A549 (cell line): ENCODE data around the gene CYP4B1. TPM values are rescaled to one million over a fixed set of nuclear protein-coding genes. Genes with fewer than 3 reads are reported as not detected.
"Not testable (repeated sequence)": the region's sequence is repeated elsewhere in the genome, so short reads cannot be mapped to it uniquely, and the experiment has no call there.

ENCODE experiments used
- ATAC-seq, 2 experiments: fragments of 200-7000 bp in 1 of 2; fragments of >200 bp in 1 of 2; cut with Nextera tagmentation in 1 of 2; cut with Tn5 transposase in 1 of 2; 3 replicates each; pipeline versions ENCODE4 v1.8.0 to v1.9.1; 2018 to 2020; ENCODE audit warnings: mild to moderate bottlenecking in 1 of 2, moderate library complexity in 1 of 2
- CTCF ChIA-PET: fragments of 300-600 bp; sonication (Branson Sonifier 250); formaldehyde crosslinking; extraction: SDS; loops from one replicate; lab custom pipeline; 2021; ENCODE audit warnings: antibody characterized with exemption, inconsistent platforms; lab: Yijun Ruan, JAX
- POLR2A ChIA-PET: fragments of 350-600 bp; formaldehyde crosslinking; extraction: SDS; loops from one replicate; lab custom pipeline; 2021; ENCODE audit warnings: antibody characterized with exemption, inconsistent platforms; lab: Yijun Ruan, JAX
- DNase-seq, 2 experiments: peaks; one replicate each; pipeline versions ENCODE4 v3.0.0 to v3.0.0-alpha.2; 2011 to 2016; ENCODE audit warnings: low read depth in 1 of 2, low spot score in 1 of 2
- FAIRE-seq: peaks from 2 replicates; lab custom pipeline; 2011; peaks lifted over from hg19 to GRCh38; lab: Jason Lieb, UNC
- H3K27ac ChIP-seq, 2 experiments: fragments of >200 bp; sonication (Bioruptor Twin); formaldehyde crosslinking; 3 replicates each; pipeline ENCODE4 v1.5.1; 2016 to 2017
- H3K4me1 ChIP-seq: fragments of >200 bp; sonication (Bioruptor Twin); formaldehyde crosslinking; 3 replicates; pipeline ENCODE4 v1.6.1; 2016
- H3K4me2 ChIP-seq: fragments of >200 bp; sonication (Bioruptor Twin); formaldehyde crosslinking; 3 replicates; pipeline ENCODE4 v1.6.1; 2016
- H3K4me3 ChIP-seq: fragments of >200 bp; sonication (Bioruptor Twin); formaldehyde crosslinking; 3 replicates; pipeline ENCODE4 v1.5.1; 2016
- H3K9me3 ChIP-seq: fragments of >200 bp; sonication (Bioruptor Twin); formaldehyde crosslinking; 3 replicates; pipeline ENCODE4 v1.6.1; 2016
- BCL3 ChIP-seq: fragments of >200 bp; sonication (Bioruptor Twin); formaldehyde crosslinking; IDR thresholded peaks from 3 replicates; pipeline ENCODE4 v1.6.1; 2016
- CBX2 ChIP-seq: fragments of 200-600 bp; sonication (generic); IDR thresholded peaks from 2 replicates; pipeline ENCODE4 v1.6.1; 2016; ENCODE audit warnings: low read depth, mild to moderate bottlenecking, borderline replicate concordance
- ELK1 ChIP-seq: fragments of 150-350 bp; IDR thresholded peaks from 2 replicates; pipeline ENCODE4 v1.6.1; 2014; ENCODE audit warnings: low read depth, mild to moderate bottlenecking, low read length
- EP300 ChIP-seq, 2 experiments: fragments of >200 bp; sonication (Bioruptor Twin); formaldehyde crosslinking; IDR thresholded peaks; 2 replicates in 1 of 2; 3 replicates in 1 of 2; pipeline ENCODE4 v1.6.1; 2016 to 2017
- ESRRA ChIP-seq: fragments of 150-350 bp; IDR thresholded peaks from 2 replicates; pipeline ENCODE4 v1.6.1; 2014; ENCODE audit warnings: mild to moderate bottlenecking, low read length, borderline replicate concordance
- HMGXB4 ChIP-seq: fragments of 250-450 bp; sonication (Bioruptor Pico); IDR thresholded peaks from 2 replicates; pipeline ENCODE4 v1.5.0; 2021; ENCODE audit warnings: mild to moderate bottlenecking, moderate library complexity, borderline replicate concordance
- MYC ChIP-seq: IDR thresholded peaks from 2 replicates; pipeline ENCODE4 v1.6.1; 2012; ENCODE audit warnings: mild to moderate bottlenecking, inconsistent platforms, low read length, improper control_type of control experiment, borderline replicate concordance
- ZFP36 ChIP-seq: fragments of 450-650 bp; IDR thresholded peaks from 2 replicates; pipeline ENCODE4 v1.6.1; 2014; ENCODE audit warnings: borderline replicate concordance; ENCODE audit not compliant: partially characterized antibody
- ZSCAN20 ChIP-seq: fragments of 250-450 bp; sonication (Bioruptor Pico); IDR thresholded peaks from 2 replicates; pipeline ENCODE4 v1.8.0; 2022; ENCODE audit warnings: mild to moderate bottlenecking, moderate library complexity
- WGBS: methylation state at CpG from one replicate; pipeline ENCODE4 v1.1.6; 2017; ENCODE audit errors: missing lambda C conversion rate; 5-methylcytosine and 5-hydroxymethylcytosine counted together
- polyA plus RNA-seq, 4 experiments: library from polyadenylated mRNA; depleted of rRNA in 3 of 4; stranded (reverse); fragments of >200 nt; fragmentation: RNase III in 1 of 4; extraction: RNeasy Plus Mini Kit Qiagen cat#74134 plus additional on column Dnase treatment in 1 of 4; gene quantifications; 2 replicates in 3 of 4; 3 replicates in 1 of 4; pipeline ENCODE4 v1.2.3, GENCODE V29; 2011 to 2017
- TF ChIP-seq, protein P1 (sequence below): fragments of 200-600 bp; sonication (generic); IDR thresholded peaks from 2 replicates; pipeline ENCODE4 v1.6.1; 2016; ENCODE audit warnings: antibody characterized with exemption, mild to moderate bottlenecking, moderate library complexity
- TF ChIP-seq, protein P2 (sequence below): IDR thresholded peaks from 2 replicates; pipeline ENCODE4 v1.6.1; 2012; ENCODE audit warnings: low read depth, borderline replicate concordance

Gene CYP4B1
- polyA plus RNA-seq, 2 of the 4 experiments (the other 2 are of a cell fraction): not detected

DNA sequence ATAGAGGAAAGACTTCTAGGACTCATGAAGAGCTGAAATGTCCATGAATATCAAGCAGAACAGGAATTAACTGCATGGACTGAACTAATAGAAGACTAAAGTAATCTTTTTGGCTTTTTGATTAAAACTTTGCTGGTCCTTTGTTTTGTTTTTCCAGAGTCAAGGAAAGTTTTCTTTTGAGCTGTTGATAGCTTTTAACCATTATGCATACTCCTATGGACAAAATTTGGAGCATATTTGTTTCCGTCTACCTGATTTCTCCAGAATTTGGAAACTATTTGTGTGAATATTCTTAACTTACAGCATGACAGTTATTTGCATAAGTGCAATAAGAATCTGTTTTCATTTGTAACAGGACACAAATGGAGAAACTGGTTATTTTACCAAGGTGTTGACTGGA lies 24.5 kb upstream of the CYP4B1 start (continued):
- TF ChIP-seq ELK1 (no peak), CBX2 (no peak), MYC (no peak), ZFP36 (no peak)
- TF ChIP-seq, protein P1, sequence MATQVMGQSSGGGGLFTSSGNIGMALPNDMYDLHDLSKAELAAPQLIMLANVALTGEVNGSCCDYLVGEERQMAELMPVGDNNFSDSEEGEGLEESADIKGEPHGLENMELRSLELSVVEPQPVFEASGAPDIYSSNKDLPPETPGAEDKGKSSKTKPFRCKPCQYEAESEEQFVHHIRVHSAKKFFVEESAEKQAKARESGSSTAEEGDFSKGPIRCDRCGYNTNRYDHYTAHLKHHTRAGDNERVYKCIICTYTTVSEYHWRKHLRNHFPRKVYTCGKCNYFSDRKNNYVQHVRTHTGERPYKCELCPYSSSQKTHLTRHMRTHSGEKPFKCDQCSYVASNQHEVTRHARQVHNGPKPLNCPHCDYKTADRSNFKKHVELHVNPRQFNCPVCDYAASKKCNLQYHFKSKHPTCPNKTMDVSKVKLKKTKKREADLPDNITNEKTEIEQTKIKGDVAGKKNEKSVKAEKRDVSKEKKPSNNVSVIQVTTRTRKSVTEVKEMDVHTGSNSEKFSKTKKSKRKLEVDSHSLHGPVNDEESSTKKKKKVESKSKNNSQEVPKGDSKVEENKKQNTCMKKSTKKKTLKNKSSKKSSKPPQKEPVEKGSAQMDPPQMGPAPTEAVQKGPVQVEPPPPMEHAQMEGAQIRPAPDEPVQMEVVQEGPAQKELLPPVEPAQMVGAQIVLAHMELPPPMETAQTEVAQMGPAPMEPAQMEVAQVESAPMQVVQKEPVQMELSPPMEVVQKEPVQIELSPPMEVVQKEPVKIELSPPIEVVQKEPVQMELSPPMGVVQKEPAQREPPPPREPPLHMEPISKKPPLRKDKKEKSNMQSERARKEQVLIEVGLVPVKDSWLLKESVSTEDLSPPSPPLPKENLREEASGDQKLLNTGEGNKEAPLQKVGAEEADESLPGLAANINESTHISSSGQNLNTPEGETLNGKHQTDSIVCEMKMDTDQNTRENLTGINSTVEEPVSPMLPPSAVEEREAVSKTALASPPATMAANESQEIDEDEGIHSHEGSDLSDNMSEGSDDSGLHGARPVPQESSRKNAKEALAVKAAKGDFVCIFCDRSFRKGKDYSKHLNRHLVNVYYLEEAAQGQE: no peak
- TF ChIP-seq, all 56 proteins: peak for 0

DNA sequence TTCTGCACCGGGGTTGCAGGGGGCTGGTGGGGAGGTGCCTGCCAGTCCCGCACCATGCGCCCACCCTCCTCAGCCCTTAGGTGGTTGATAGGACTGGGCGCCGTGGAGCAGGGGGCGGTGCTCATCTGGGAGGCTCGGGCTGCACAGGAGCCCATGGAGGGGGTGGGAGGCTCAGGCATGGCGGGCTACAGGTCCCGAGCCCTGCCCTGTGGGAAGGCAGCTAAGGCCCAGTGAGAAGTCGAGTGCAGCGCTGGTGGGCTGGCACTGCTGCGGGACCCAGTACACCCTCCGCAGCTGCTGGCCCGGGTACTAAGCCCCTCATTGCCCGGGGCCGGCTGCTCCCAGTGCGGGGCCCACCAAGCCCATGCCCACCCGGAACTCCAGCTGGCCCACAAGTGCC lies 20.4 kb upstream of the CYP4B1 start:
- H3K9me3 ChIP-seq, FAIRE-seq, POLR2A ChIA-PET, H3K4me2 ChIP-seq, ATAC-seq, DNase-seq, H3K4me1 ChIP-seq, CTCF ChIA-PET, H3K27ac ChIP-seq, H3K4me3 ChIP-seq: not testable (repeated sequence)
- 50% methylated on average over 10 of the region's 18 CpGs for WGBS

DNA sequence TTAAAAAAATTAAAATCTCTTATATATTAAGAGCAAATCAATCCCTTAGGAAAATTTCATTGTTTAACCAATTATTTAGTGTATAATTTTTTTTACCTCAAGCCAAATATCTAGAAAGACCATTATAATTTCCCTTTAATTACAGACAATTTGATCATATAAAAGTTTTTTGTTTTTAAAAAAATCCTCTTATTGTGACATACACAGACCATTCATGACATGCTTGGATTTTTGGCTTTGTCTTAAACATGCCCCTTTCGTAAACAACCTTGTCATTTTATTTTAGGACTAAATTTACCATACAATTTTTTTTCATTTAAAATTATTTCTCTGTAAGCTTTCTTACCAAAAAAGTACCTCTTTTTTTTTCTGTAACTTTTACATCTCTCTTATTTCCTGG lies 14.2 kb upstream of the CYP4B1 start:
- POLR2A ChIA-PET: no interaction called here

DNA sequence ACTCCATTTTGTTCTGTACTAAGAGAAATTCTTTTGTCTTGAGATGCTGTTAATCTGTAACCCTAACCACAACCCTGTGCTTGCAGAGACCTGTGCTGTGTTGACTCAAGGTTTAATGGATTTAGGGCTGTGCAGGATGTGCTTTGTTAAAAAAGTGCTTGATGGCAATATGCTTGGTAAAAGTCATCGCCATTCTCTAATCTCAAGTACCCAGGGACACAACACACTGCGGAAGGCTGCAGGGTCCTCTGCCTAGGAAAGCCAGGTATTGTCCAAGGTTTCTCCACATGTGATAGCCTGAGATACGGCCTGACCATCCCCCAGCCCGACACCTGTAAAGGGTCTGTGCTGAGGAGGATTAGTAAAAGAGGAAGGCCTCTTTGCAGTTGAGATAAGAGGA lies 10.2 kb upstream of the CYP4B1 start:
- H3K4me2 ChIP-seq, H3K4me3 ChIP-seq, H3K27ac ChIP-seq, H3K9me3 ChIP-seq, CTCF ChIA-PET, POLR2A ChIA-PET, FAIRE-seq, DNase-seq, ATAC-seq, H3K4me1 ChIP-seq: not testable (repeated sequence)
- 0% methylated on average over 1 of the region's 4 CpGs for WGBS

More for the DNA sequence above, 14.2 kb upstream of the CYP4B1 start:
- Histone ChIP-seq H3K4me3 (no peak overlapping the region), H3K27ac (no peak overlapping the region), H3K9me3 (no peaks in the 10 kb centered on the region), H3K4me1 (no peaks in the 10 kb centered on the region), H3K4me2 (no peak overlapping the region)
- TF ChIP-seq BCL3 (no peak), ESRRA (no peak), ZSCAN20 (CRISPR knock-in tag) (no peak), HMGXB4 (no peak), EP300 (IDR thresholded peaks at IDR 0.05) (no peak), ZFP36 (peak; percentile 17)
- TF ChIP-seq, protein P2, sequence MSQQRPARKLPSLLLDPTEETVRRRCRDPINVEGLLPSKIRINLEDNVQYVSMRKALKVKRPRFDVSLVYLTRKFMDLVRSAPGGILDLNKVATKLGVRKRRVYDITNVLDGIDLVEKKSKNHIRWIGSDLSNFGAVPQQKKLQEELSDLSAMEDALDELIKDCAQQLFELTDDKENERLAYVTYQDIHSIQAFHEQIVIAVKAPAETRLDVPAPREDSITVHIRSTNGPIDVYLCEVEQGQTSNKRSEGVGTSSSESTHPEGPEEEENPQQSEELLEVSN: no peak
- DNase-seq (no peak), FAIRE-seq (no peak), ATAC-seq (no peak)
- 7% methylated on average over 1 of the region's 1 CpG for WGBS
- CTCF ChIA-PET: no interaction called here
